Stomach (tissue), 9 donors: ENCODE results near the gene ERC2. TPM values are rescaled to one million over a fixed set of nuclear protein-coding genes. Genes with fewer than 3 reads are reported as not detected.

ENCODE experiments used
- DNase-seq, 2 donors: peaks; one replicate each; pipeline versions ENCODE4 v3.0.0 to v3.0.0-alpha.2; 2013 to 2019
- H3K27ac ChIP-seq, 5 donors: fragments of 200-600 bp in 4 of 5; sonication (generic) in 4 of 5; one replicate each; pipeline ENCODE4 v1.5.1; 2013 to 2019; ENCODE audit warnings: mild to moderate bottlenecking in 1 of 5, moderate library complexity in 1 of 5
- H3K27me3 ChIP-seq, 3 donors: fragments of 200-600 bp; sonication (generic); one replicate each; pipeline ENCODE4 v1.5.1; 2017 to 2019; ENCODE audit warnings: mixed run types in 1 of 3
- H3K36me3 ChIP-seq, 4 donors: fragments of 200-600 bp; sonication (generic); 1 replicate in 3 of 4; 2 replicates in 1 of 4; pipeline ENCODE4 v1.5.1; 2016 to 2019
- H3K4me1 ChIP-seq, 4 donors: fragments of 200-600 bp; sonication (generic); one replicate each; pipeline ENCODE4 v1.5.1; 2016 to 2019
- H3K4me3 ChIP-seq, 4 donors: fragments of 200-600 bp; sonication (generic) in 3 of 4; one replicate each; pipeline ENCODE4 v1.5.1; 2016 to 2019; ENCODE audit warnings: mild to moderate bottlenecking in 1 of 4
- H3K9me3 ChIP-seq, 4 donors: fragments of 200-600 bp; sonication (generic); one replicate each; pipeline ENCODE4 v1.5.1; 2016 to 2019
- EP300 ChIP-seq: sonication (generic); formaldehyde crosslinking; IDR thresholded peaks from one replicate; pipeline ENCODE4 v1.6.1; 2017; ENCODE audit warnings: antibody characterized with exemption
- POLR2A ChIP-seq, 4 donors: fragments of 450-650 bp; IDR thresholded peaks; one replicate each; pipeline ENCODE4 v1.6.1; 2016; ENCODE audit warnings: antibody characterized with exemption in 4 of 4, control low read depth in 2 of 4, mild to moderate bottlenecking in 1 of 4, moderate library complexity in 1 of 4
- POLR2AphosphoS5 ChIP-seq, 3 donors: sonication (generic); formaldehyde crosslinking; IDR thresholded peaks; one replicate each; pipeline ENCODE4 v1.6.1; 2016; ENCODE audit warnings: antibody characterized with exemption in 3 of 3
- WGBS, 5 donors: extraction: QIAGEN DNeasy Blood & Tissue Kit in 3 of 5; methylation state at CpG; one replicate each; pipeline versions ENCODE4 v1.1.5 to v1.1.7; 2013 to 2018; 5-methylcytosine and 5-hydroxymethylcytosine counted together
- intact Hi-C: fragments of 100-400 bp; cut with DNase I; formaldehyde crosslinking; loops from one replicate; pipeline ENCODE4 v1.15.1; 2023; ENCODE audit warnings: low total_unique reads
- polyA plus RNA-seq, 3 donors: library from polyadenylated mRNA; stranded (reverse); fragments of 200-250 nt; gene quantifications; one replicate each; pipeline ENCODE4 v1.2.3, GENCODE V29; 2013
- total RNA-seq, 5 donors: library from RNA; depleted of rRNA; stranded (reverse); fragments of >200 nt; gene quantifications; one replicate each; pipeline versions ENCODE4 v1.1.0 to v1.2.3, GENCODE V29; 2014 to 2016
- TF ChIP-seq, protein P1 (sequence below), 7 experiments: fragments of 450-650 bp in 4 of 7; fragments of 200-600 bp in 3 of 7; sonication (generic) in 3 of 7; IDR thresholded peaks; one replicate each; pipeline ENCODE4 v1.5.1; 2016 to 2019; ENCODE audit warnings: antibody characterized with exemption in 7 of 7, control low read depth in 2 of 7, mild to moderate bottlenecking in 1 of 7
- donor health status: healthy with polysubstance abuse.
- donor health status: Bipolar disorder and iron deficiency.
- donor health status: healthy.

Gene ERC2
- total and polyA plus RNA-seq, 8 donors = 0.43 to 3.1 (median 1.3) TPM; not detected in 2

DNA sequence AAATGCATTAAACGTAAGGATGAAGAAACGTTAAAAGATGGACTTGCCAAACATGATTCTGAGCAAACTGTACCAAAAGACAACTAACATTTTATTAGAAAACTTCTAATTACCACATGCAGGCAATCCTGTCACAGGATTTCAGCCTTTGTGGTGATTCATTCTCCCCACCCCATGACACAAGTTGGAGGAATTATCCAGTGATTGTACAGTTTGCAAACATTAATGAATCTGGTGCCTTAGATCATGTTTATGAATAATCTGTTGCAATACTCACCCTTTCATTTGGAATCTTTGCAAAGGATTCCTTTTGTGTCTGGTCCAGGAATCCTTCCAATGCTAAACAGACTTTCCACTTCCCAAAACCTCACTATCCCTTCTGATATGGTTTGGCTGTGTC, 23.3 kb upstream of the ERC2 start:
- intact Hi-C loops = no loop called here
- no peak overlapping the region for H3K27ac ChIP-seq
- no peak for DNase-seq
- H3K4me3 ChIP-seq = no peak overlapping the region
- TF ChIP-seq, protein P1, sequence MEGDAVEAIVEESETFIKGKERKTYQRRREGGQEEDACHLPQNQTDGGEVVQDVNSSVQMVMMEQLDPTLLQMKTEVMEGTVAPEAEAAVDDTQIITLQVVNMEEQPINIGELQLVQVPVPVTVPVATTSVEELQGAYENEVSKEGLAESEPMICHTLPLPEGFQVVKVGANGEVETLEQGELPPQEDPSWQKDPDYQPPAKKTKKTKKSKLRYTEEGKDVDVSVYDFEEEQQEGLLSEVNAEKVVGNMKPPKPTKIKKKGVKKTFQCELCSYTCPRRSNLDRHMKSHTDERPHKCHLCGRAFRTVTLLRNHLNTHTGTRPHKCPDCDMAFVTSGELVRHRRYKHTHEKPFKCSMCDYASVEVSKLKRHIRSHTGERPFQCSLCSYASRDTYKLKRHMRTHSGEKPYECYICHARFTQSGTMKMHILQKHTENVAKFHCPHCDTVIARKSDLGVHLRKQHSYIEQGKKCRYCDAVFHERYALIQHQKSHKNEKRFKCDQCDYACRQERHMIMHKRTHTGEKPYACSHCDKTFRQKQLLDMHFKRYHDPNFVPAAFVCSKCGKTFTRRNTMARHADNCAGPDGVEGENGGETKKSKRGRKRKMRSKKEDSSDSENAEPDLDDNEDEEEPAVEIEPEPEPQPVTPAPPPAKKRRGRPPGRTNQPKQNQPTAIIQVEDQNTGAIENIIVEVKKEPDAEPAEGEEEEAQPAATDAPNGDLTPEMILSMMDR (IDR thresholded peaks at IDR 0.05) = no peak
- TF ChIP-seq POLR2A (IDR thresholded peaks at IDR 0.05) (no peak), POLR2AphosphoS5 (IDR thresholded peaks at IDR 0.05) (no peak), EP300 (no peak)
- no peaks in the 10 kb centered on the region for H3K9me3 ChIP-seq
- H3K27me3 ChIP-seq = peaks cover 0 to 37% (median 0%) of the 10 kb centered on the region in 3 donors
- WGBS, 5 donors = 72 to 83% (median 77%) methylated on average over 2 of the region's 2 CpGs
- H3K4me1 ChIP-seq = no peaks in the 10 kb centered on the region
- H3K36me3 ChIP-seq = no peaks in the 10 kb centered on the region

DNA sequence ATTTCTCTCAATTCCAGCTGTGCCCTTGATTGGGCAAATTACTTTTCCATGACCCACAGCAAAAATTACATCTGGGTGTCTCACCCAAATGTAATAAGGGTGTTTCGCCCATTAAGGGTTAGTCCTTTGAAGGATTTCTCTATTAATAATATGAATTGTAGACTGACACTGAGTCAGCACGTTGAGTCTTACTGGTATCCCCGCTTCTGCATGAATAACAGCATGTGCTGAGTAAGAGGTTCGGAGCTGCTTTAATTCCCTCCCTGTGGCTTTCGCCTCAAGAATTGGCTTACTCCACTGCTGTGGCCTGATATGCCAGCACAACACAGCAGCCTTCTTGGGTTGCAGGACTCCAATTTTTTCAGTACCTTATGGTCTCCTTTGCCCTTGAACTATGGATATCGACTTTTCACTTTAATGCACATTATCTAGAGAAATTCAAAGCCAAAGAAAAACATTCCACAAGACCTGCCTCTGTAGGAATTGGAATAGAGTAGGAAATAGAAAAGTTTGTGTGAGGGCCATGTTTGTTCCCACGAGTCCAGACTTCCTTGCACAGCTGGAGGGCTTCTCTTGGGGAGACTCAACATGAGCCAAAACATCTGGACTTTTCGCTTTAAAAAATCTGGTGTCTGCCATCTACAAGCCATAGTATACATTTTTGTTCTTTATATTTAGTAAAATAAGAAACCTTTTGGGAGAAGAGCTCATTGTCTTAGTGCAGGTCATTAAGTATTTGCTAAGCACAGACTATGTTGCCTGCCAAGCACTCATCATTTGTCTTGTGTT, 20.7 kb upstream of the ERC2 start:
- H3K4me1 ChIP-seq = no peaks in the 10 kb centered on the region
- H3K4me3 ChIP-seq = no peak overlapping the region
- 56 to 69% (median 67%) methylated on average over 8 of the region's 8 CpGs for WGBS, 5 donors
- intact Hi-C loops = no loop called here
- no peaks in the 10 kb centered on the region for H3K9me3 ChIP-seq
- TF ChIP-seq POLR2AphosphoS5 (IDR thresholded peaks at IDR 0.05) (no peak), POLR2A (IDR thresholded peaks at IDR 0.05) (no peak), EP300 (no peak)
- TF ChIP-seq, protein P1 (IDR thresholded peaks at IDR 0.05) = no peak
- DNase-seq = peak in 1 of 2 donors; percentile 52
- no peak overlapping the region for H3K27ac ChIP-seq
- H3K36me3 ChIP-seq = no peaks in the 10 kb centered on the region
- peaks cover 0 to 30% (median 4%) of the 10 kb centered on the region in 3 donors for H3K27me3 ChIP-seq

DNA sequence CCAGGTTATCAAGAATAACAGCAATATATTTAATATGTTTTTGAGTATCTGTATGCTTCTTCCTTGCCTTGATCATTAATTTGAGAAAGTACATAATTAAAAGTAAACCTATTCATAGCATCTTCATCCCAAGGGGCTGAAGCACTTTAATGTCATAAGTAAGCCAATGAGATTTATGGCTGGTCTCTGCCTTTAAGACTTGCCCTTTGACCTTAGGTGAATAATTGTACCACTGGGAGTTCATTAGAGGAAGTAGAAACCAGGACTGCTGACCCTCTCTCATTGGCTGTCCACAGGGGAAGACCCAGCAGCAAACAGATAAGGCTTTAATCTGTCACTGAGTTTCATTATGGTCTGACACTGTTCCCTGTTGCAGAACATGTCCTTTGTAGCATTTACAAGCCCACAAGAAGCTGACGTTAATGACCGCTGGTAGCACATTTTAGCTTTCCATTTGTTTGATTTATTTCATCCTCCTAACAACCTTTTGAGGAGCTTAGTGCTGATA, 16.3 kb upstream of the ERC2 start:
- no peaks in the 10 kb centered on the region for H3K4me1 ChIP-seq
- H3K4me3 ChIP-seq = no peak overlapping the region
- TF ChIP-seq, protein P1 (IDR thresholded peaks at IDR 0.05) = no peak
- TF ChIP-seq POLR2AphosphoS5 (IDR thresholded peaks at IDR 0.05) (no peak), POLR2A (IDR thresholded peaks at IDR 0.05) (no peak), EP300 (no peak)
- peaks cover 0 to 19% (median 4%) of the 10 kb centered on the region in 3 donors for H3K27me3 ChIP-seq
- no peak overlapping the region for H3K27ac ChIP-seq
- no peaks in the 10 kb centered on the region for H3K36me3 ChIP-seq
- no peaks in the 10 kb centered on the region for H3K9me3 ChIP-seq
- no peak for DNase-seq
- WGBS, 5 donors = 36 to 57% (median 47%) methylated on average over 2 of the region's 2 CpGs
- intact Hi-C loops = no loop called here

DNA sequence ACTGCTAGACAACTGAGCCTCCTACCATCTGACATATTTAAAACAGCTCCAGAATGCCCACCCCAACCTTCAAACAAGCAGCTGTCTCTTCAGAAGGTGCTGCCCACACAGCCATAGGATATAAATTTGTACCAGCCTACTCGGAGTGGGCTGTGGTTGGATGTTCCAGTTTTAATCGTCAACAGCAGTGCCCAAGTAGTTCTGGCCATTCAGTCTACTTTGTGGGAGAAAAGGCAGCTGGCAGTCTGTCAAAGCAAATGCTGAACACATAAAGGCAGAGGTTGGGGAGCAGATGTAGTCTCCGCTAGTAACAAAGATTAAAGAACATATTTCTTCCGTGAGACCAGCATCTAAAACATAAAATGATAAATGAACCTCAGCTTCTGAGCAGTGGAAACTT, 15.9 kb upstream of the ERC2 start:
- intact Hi-C loops = no loop called here
- TF ChIP-seq EP300 (no peak), POLR2A (IDR thresholded peaks at IDR 0.05) (no peak), POLR2AphosphoS5 (IDR thresholded peaks at IDR 0.05) (no peak)
- TF ChIP-seq, protein P1 (IDR thresholded peaks at IDR 0.05) = no peak
- Histone ChIP-seq H3K9me3 (no peaks in the 10 kb centered on the region), H3K4me1 (no peaks in the 10 kb centered on the region), H3K36me3 (no peaks in the 10 kb centered on the region), H3K27ac (no peak overlapping the region), H3K4me3 (no peak overlapping the region), H3K27me3 (peaks cover 0 to 18% (median 4%) of the 10 kb centered on the region in 3 donors)
- DNase-seq = peak in 1 of 2 donors; percentile 20
- WGBS, 5 donors = 56 to 66% (median 58%) methylated on average over 4 of the region's 4 CpGs
